Karpas-422 (cell line): ENCODE measurements around the gene ERC1. TPM values are rescaled to one million over a fixed set of nuclear protein-coding genes. Genes with fewer than 3 reads are reported as not detected.
A peak's percentile ranks its signal among the peaks of the same experiment; 100 is the strongest.

Experiments
- DNase-seq: peaks from one replicate; pipeline ENCODE4 v3.0.0-alpha.2; 2015
- H2AFZ ChIP-seq: fragments of 200-600 bp; sonication (generic); 2 replicates; pipeline ENCODE4 v1.6.1; 2014; ENCODE audit warnings: antibody characterized with exemption, low read length, mixed read lengths
- H3K27ac ChIP-seq: fragments of 200-600 bp; sonication (generic); 2 replicates; pipeline ENCODE4 v1.5.1; 2014; ENCODE audit warnings: mild to moderate bottlenecking, low read length, moderate library complexity
- H3K27me3 ChIP-seq: fragments of 200-600 bp; sonication (generic); 2 replicates; pipeline ENCODE4 v1.6.1; 2014; ENCODE audit warnings: low read length, mixed read lengths
- H3K36me3 ChIP-seq: fragments of 200-600 bp; sonication (generic); 2 replicates; pipeline ENCODE4 v1.6.1; 2014; ENCODE audit warnings: low read length, mixed read lengths; ENCODE audit not compliant: insufficient read depth
- H3K4me1 ChIP-seq: fragments of 200-600 bp; sonication (generic); 2 replicates; pipeline ENCODE4 v1.6.1; 2014; ENCODE audit warnings: mild to moderate bottlenecking, low read length, mixed read lengths
- H3K4me2 ChIP-seq: fragments of 200-600 bp; sonication (generic); 2 replicates; pipeline ENCODE4 v1.6.1; 2014; ENCODE audit warnings: low read length, low read depth, mild to moderate bottlenecking; ENCODE audit not compliant: poor library complexity, severe bottlenecking
- H3K4me3 ChIP-seq: fragments of 200-600 bp; sonication (generic); 2 replicates; pipeline ENCODE4 v1.5.1; 2014; ENCODE audit warnings: mild to moderate bottlenecking, antibody characterized with exemption, low read length, mixed read lengths
- H3K79me2 ChIP-seq: fragments of 200-600 bp; sonication (generic); 2 replicates; pipeline ENCODE4 v1.6.1; 2014; ENCODE audit warnings: mild to moderate bottlenecking, low read length, mixed read lengths
- H3K9ac ChIP-seq: fragments of 200-600 bp; sonication (generic); 2 replicates; pipeline ENCODE4 v1.6.0; 2014; ENCODE audit warnings: low read length
- H3K9me2 ChIP-seq: fragments of 200-600 bp; sonication (generic), shearing (Covaris generic); replicated peaks from 2 replicates; pipeline ENCODE4 v1.6.0; 2014; ENCODE audit warnings: mild to moderate bottlenecking, low read length, moderate library complexity; ENCODE audit not compliant: insufficient read depth
- H3K9me3 ChIP-seq: fragments of 300-700, 200-600 bp; sonication (generic); 2 replicates; pipeline ENCODE4 v1.6.1; 2014; ENCODE audit warnings: low read length, mixed read lengths
- H4K20me1 ChIP-seq: fragments of 200-600 bp; sonication (generic); 2 replicates; pipeline ENCODE4 v1.6.1; 2014; ENCODE audit warnings: mild to moderate bottlenecking, antibody characterized with exemption, low read length, low read depth; ENCODE audit not compliant: insufficient read depth
- total RNA-seq: library from RNA; depleted of rRNA; stranded (reverse); fragments of >200 nt; shearing (Covaris generic); gene quantifications from 2 replicates; pipeline ENCODE4 v1.2.3, GENCODE V29; 2014; ENCODE audit warnings: low replicate concordance

The ERC1 gene
- total RNA-seq, 1 experiment from 2014 or later = 20.3 TPM

DNA sequence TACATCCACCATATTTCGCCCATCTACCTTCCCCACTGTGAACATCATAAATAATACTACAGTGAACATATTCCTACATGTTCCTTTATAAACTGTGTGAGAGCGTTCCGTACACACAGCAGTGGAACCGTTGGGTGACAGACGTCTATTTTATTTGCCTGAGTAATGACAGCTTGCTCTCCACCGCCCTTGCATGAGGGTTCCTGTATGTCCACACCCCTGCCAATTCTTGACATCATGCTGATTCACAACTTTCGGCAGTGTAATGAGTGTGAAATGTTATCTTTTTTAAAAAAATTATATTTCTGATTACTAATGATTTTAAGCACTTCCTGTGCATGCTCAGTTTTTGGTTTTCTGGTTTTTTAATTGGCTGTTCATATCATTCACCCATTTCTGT lies 37.2 kb upstream of the ERC1 start:
- Histone ChIP-seq H3K79me2 (peaks cover 4% of the 10 kb centered on the region), H3K9ac (no peak overlapping the region), H3K9me2 (no peaks in the 10 kb centered on the region), H3K27me3 (no peaks in the 10 kb centered on the region), H3K9me3 (no peaks in the 10 kb centered on the region), H3K4me3 (no peak overlapping the region), H2AFZ (peak overlapping the region; percentile 76), H4K20me1 (no peaks in the 10 kb centered on the region), H3K27ac (no peak overlapping the region), H3K4me2 (peak overlapping the region; percentile 40), H3K4me1 (peaks cover 11% of the 10 kb centered on the region), H3K36me3 (no peaks in the 10 kb centered on the region)
- DNase-seq = no peak

DNA sequence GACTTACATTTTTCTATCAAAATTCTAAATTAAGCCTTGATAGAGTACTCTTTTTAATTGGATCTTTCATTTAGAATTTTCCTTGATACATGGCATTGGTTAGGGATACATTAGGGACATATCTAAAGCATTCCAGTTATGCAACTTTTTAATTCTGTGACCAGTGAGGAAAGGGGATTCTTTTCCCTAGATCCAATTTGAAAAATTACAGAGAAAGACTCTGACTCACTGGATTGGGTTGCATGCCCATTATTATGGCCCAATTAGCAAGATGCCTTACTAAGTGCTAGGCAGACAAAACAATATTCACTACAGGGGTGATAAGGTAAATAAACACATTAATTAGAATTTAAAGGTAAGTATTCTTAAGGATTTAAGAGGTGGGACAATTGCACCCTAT lies 36.3 kb upstream of the ERC1 start:
- Histone ChIP-seq H4K20me1 (no peaks in the 10 kb centered on the region), H3K4me1 (peaks cover 13% of the 10 kb centered on the region), H3K4me2 (no peak overlapping the region), H3K9me3 (no peaks in the 10 kb centered on the region), H2AFZ (no peak overlapping the region), H3K9me2 (no peaks in the 10 kb centered on the region), H3K4me3 (no peak overlapping the region), H3K9ac (no peak overlapping the region), H3K36me3 (no peaks in the 10 kb centered on the region), H3K27ac (no peak overlapping the region), H3K79me2 (no peaks in the 10 kb centered on the region), H3K27me3 (no peaks in the 10 kb centered on the region)
- no peak for DNase-seq

DNA sequence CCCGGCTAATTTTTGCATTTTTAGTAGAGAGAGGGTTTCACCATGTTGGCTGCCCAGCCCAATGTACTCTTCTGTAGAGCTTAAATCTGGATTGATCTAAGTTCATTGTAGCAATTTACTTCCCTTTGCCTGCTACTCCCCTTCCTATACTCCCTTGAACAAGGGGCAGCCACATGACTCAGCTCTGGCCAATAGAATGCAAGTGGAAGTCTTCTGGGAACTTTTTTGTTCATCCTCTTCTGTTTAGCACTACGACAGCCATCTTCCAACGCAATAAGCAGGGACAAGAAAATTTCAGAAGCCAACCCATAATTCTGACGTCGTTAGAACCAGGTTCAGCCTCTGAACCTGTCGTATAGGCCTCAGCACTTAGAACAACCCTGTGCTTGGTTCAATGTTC lies 35.1 kb upstream of the ERC1 start:
- H3K9ac ChIP-seq = no peak overlapping the region
- no peaks in the 10 kb centered on the region for H3K9me2 ChIP-seq
- H3K9me3 ChIP-seq = no peaks in the 10 kb centered on the region
- H3K27me3 ChIP-seq = no peaks in the 10 kb centered on the region
- no peak overlapping the region for H3K4me2 ChIP-seq
- H4K20me1 ChIP-seq = no peaks in the 10 kb centered on the region
- no peak overlapping the region for H3K4me3 ChIP-seq
- H3K36me3 ChIP-seq = no peaks in the 10 kb centered on the region
- H3K79me2 ChIP-seq = no peaks in the 10 kb centered on the region
- peaks cover 13% of the 10 kb centered on the region for H3K4me1 ChIP-seq
- no peak for DNase-seq
- H2AFZ ChIP-seq = no peak overlapping the region
- H3K27ac ChIP-seq = no peak overlapping the region

DNA sequence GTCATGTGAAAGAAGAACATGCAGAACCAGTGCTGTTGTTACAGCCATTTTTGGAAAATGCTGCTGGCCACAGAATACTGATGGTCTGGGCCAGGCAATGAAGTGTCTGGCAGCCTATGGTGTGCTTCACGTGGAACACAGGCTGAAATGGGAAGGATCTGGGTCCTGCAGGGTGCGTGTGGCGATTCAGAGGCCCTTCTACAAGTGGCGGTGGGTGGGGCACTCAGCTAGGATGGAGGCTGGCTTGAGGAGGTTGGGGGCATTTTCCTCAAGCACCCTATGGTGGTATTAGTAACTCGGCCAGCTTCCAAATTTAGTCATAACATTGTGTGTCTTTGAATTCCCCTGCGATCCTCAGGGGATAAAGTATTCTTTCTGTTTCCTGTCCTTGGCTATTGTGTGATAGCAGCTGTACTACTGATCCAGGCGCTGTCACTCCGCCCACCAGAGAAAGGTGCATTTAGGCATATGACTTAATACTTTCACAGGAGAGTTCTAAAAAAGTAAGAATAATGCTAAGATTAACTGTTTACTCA lies 32.4 kb upstream of the ERC1 start:
- Histone ChIP-seq H4K20me1 (no peaks in the 10 kb centered on the region), H3K4me3 (no peak overlapping the region), H3K79me2 (no peaks in the 10 kb centered on the region), H3K4me2 (peak overlapping the region; percentile 17), H3K4me1 (peaks cover 7% of the 10 kb centered on the region), H3K27me3 (no peaks in the 10 kb centered on the region), H3K9ac (no peak overlapping the region), H2AFZ (no peak overlapping the region), H3K9me2 (no peaks in the 10 kb centered on the region), H3K9me3 (no peaks in the 10 kb centered on the region), H3K27ac (no peak overlapping the region), H3K36me3 (no peaks in the 10 kb centered on the region)
- DNase-seq = no peak

- Histone ChIP-seq H4K20me1 (no peaks in the 10 kb centered on the region), H3K27ac (no peak overlapping the region)
Measured at GRCh38 chr12:966724-967123, 24.3 kb upstream of the ERC1 start.

GRCh38 chr12:967641-968040 lies 23.4 kb upstream of the ERC1 start:
- no peaks in the 10 kb centered on the region for H4K20me1 ChIP-seq
- no peaks in the 10 kb centered on the region for H3K27me3 ChIP-seq
- H3K27ac ChIP-seq = no peak overlapping the region
- DNase-seq = no peak
- H3K4me3 ChIP-seq = no peak overlapping the region
- H3K9me3 ChIP-seq = no peaks in the 10 kb centered on the region
- H3K9me2 ChIP-seq = no peaks in the 10 kb centered on the region
- no peaks in the 10 kb centered on the region for H3K4me1 ChIP-seq
- no peak overlapping the region for H3K9ac ChIP-seq
- no peak overlapping the region for H2AFZ ChIP-seq
- no peak overlapping the region for H3K4me2 ChIP-seq
- no peaks in the 10 kb centered on the region for H3K36me3 ChIP-seq
- no peaks in the 10 kb centered on the region for H3K79me2 ChIP-seq

More at GRCh38 chr12:966724-967123, 24.3 kb upstream of the ERC1 start:
- Histone ChIP-seq H3K79me2 (no peaks in the 10 kb centered on the region), H3K36me3 (no peaks in the 10 kb centered on the region), H2AFZ (no peak overlapping the region), H3K9me3 (no peaks in the 10 kb centered on the region), H3K9ac (no peak overlapping the region), H3K4me3 (no peak overlapping the region), H3K9me2 (no peaks in the 10 kb centered on the region), H3K4me1 (no peaks in the 10 kb centered on the region), H3K27me3 (no peaks in the 10 kb centered on the region), H3K4me2 (no peak overlapping the region)
- no peak for DNase-seq

DNA sequence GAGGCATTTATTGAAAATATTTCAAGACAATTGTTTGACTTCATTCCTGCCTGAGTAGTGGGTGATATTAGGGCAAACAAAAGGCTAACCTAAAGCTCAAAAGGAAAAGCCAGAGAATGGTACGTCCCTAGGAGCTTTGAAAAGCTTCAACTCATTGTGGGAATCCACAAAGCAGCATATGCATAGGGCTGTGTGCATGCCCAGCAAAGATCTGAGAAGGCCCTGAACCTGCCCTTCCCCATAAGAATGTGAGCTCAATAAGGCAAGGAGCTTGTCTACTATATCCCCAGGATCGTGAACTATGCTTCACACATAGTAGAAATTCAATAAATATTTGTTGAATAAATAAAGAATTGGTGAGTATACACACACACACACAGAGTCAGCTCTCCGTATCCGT lies 22.5 kb upstream of the ERC1 start:
- H3K27me3 ChIP-seq = no peaks in the 10 kb centered on the region
- H3K27ac ChIP-seq = no peak overlapping the region
- H3K9me2 ChIP-seq = no peaks in the 10 kb centered on the region
- H3K4me3 ChIP-seq = no peak overlapping the region
- H3K36me3 ChIP-seq = no peaks in the 10 kb centered on the region
- no peaks in the 10 kb centered on the region for H3K79me2 ChIP-seq
- no peaks in the 10 kb centered on the region for H3K9me3 ChIP-seq
- no peak overlapping the region for H2AFZ ChIP-seq
- no peaks in the 10 kb centered on the region for H4K20me1 ChIP-seq
- H3K9ac ChIP-seq = no peak overlapping the region
- H3K4me2 ChIP-seq = no peak overlapping the region
- DNase-seq = no peak
- H3K4me1 ChIP-seq = no peaks in the 10 kb centered on the region

- Histone ChIP-seq H3K4me2 (no peak overlapping the region), H3K4me3 (no peak overlapping the region), H3K36me3 (no peaks in the 10 kb centered on the region), H3K27me3 (no peaks in the 10 kb centered on the region), H3K27ac (no peak overlapping the region), H3K79me2 (no peaks in the 10 kb centered on the region), H3K9ac (no peak overlapping the region), H3K9me2 (no peaks in the 10 kb centered on the region), H2AFZ (no peak overlapping the region), H3K9me3 (no peaks in the 10 kb centered on the region), H3K4me1 (no peaks in the 10 kb centered on the region), H4K20me1 (no peaks in the 10 kb centered on the region)
- DNase-seq = no peak
Measured at GRCh38 chr12:969821-970220, 21.2 kb upstream of the ERC1 start.

GRCh38 chr12:971991-972390 lies 19.0 kb upstream of the ERC1 start:
- Histone ChIP-seq H3K4me1 (no peaks in the 10 kb centered on the region), H3K9me2 (no peaks in the 10 kb centered on the region), H3K79me2 (no peaks in the 10 kb centered on the region), H3K9ac (no peak overlapping the region), H3K4me2 (no peak overlapping the region), H3K9me3 (no peaks in the 10 kb centered on the region), H3K27me3 (no peaks in the 10 kb centered on the region), H3K36me3 (no peaks in the 10 kb centered on the region), H3K27ac (no peak overlapping the region), H3K4me3 (no peak overlapping the region), H2AFZ (no peak overlapping the region), H4K20me1 (no peaks in the 10 kb centered on the region)
- DNase-seq = no peak
